GM18861 (cell line): ENCODE measurements around the gene PBX3.

ENCODE experiments used
- ATAC-seq: cut with Tn5 transposase; IDR thresholded peaks from one replicate; pipeline ENCODE4 v1.9.1; 2021; ENCODE audit not compliant: unreplicated experiment

The PBX3 gene

GRCh38 chr9:125820100-125820804, 73.1 kb downstream of the PBX3 start:
- ATAC-seq = no peak

GRCh38 chr9:125821078-125821477, 73.9 kb downstream of the PBX3 start:
- no peak for ATAC-seq

- ATAC-seq = no peak
Measured at GRCh38 chr9:125822160-125822559, 75.0 kb downstream of the PBX3 start.

- no peak for ATAC-seq
Measured at GRCh38 chr9:125822902-125823301, 75.7 kb downstream of the PBX3 start.

GRCh38 chr9:125823874-125824406, 76.8 kb downstream of the PBX3 start:
- peak; percentile 39 for ATAC-seq

- no peak for ATAC-seq
Measured at GRCh38 chr9:125825762-125826161, 78.6 kb downstream of the PBX3 start.

GRCh38 chr9:125826850-125827249, 79.7 kb downstream of the PBX3 start:
- no peak for ATAC-seq

- peak; percentile 69 for ATAC-seq
Measured at GRCh38 chr9:125829743-125830142, 82.6 kb downstream of the PBX3 start.

GRCh38 chr9:125831054-125831453, 83.9 kb downstream of the PBX3 start:
- ATAC-seq = no peak

- no peak for ATAC-seq
Measured at GRCh38 chr9:125831616-125832015, 84.4 kb downstream of the PBX3 start.

GRCh38 chr9:125835655-125836054, 88.5 kb downstream of the PBX3 start:
- no peak for ATAC-seq

GRCh38 chr9:125839317-125839716, 92.1 kb downstream of the PBX3 start:
- ATAC-seq = no peak

- no peak for ATAC-seq
Measured at GRCh38 chr9:125841444-125841843, 94.3 kb downstream of the PBX3 start.

GRCh38 chr9:125842242-125842641, 95.1 kb downstream of the PBX3 start:
- no peak for ATAC-seq

- ATAC-seq = no peak
Measured at GRCh38 chr9:125843646-125844045, 96.5 kb downstream of the PBX3 start.

GRCh38 chr9:125844611-125845010, 97.4 kb downstream of the PBX3 start:
- no peak for ATAC-seq

GRCh38 chr9:125845271-125845808, 98.2 kb downstream of the PBX3 start:
- no peak for ATAC-seq

GRCh38 chr9:125847735-125848134, 100.6 kb downstream of the PBX3 start:
- no peak for ATAC-seq

- no peak for ATAC-seq
Measured at GRCh38 chr9:125850106-125850632, 103.0 kb downstream of the PBX3 start.

- no peak for ATAC-seq
Measured at GRCh38 chr9:125850763-125851162, 103.6 kb downstream of the PBX3 start.

GRCh38 chr9:125851979-125852378, 104.8 kb downstream of the PBX3 start:
- no peak for ATAC-seq

- ATAC-seq = no peak
Measured at GRCh38 chr9:125852386-125852785, 105.2 kb downstream of the PBX3 start.
